ENCODE results near the gene CCDC85B. TPM values are rescaled to one million over a fixed set of nuclear protein-coding genes. Genes with fewer than 3 reads are reported as not detected.

Gene CCDC85B
- total and polyA plus RNA-seq, 2 of the 13 experiments (the other 11 are each of a cell fraction or from before 2014, with no cell fraction given): 8.2 to 19.5 TPM

GRCh38 chr11:65862941-65863888 is 27.3 kb upstream of the CCDC85B start:
- POLR2A ChIA-PET: interaction anchor here (0.6 kb wide), 1 partner anchor 25 kb away, joined by 5 read pairs; the partner anchor contains the start of gene FIBP
- 96% methylated on average over 13 of the region's 24 CpGs for whole genome bisulfite sequencing (ENCODE audit: low lambda C conversion rate)
- H3K79me2 ChIP-seq (ENCODE audit: insufficient read depth, low read length): peaks cover 10% of the 10 kb centered on the region
- no peaks in the 10 kb centered on the region for H4K20me1 ChIP-seq (ENCODE audit: insufficient read depth, low read length)
- no peak overlapping the region for H3K4me2 ChIP-seq (ENCODE audit: low read depth, low read length)
- H3K4me3 ChIP-seq (replicated peaks in 1 of 3; ENCODE audit: insufficient read depth in 1 of 3, low read depth in 2 of 3, low read length in 3 of 3): no peak overlapping the region
- H3K27me3 ChIP-seq (ENCODE audit: control insufficient read depth in 1 of 2, insufficient read depth in 2 of 2, low read length in 2 of 2): no peaks in the 10 kb centered on the region; a peak in 1 of 5 replicates
- BruUV-seq (replicated peaks): no TSS peak
- TF ChIP-seq ZNF513 (CRISPR knock-in tag; conservative IDR thresholded peaks at IDR 0.05): no peak
- TF ChIP-seq, protein P1, sequence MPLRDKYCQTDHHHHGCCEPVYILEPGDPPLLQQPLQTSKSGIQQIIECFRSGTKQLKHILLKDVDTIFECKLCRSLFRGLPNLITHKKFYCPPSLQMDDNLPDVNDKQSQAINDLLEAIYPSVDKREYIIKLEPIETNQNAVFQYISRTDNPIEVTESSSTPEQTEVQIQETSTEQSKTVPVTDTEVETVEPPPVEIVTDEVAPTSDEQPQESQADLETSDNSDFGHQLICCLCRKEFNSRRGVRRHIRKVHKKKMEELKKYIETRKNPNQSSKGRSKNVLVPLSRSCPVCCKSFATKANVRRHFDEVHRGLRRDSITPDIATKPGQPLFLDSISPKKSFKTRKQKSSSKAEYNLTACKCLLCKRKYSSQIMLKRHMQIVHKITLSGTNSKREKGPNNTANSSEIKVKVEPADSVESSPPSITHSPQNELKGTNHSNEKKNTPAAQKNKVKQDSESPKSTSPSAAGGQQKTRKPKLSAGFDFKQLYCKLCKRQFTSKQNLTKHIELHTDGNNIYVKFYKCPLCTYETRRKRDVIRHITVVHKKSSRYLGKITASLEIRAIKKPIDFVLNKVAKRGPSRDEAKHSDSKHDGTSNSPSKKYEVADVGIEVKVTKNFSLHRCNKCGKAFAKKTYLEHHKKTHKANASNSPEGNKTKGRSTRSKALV (CRISPR knock-in tag; IDR thresholded peaks at IDR 0.05): no peak
- no peak for TF ChIP-seq ZNF878 (CRISPR knock-in tag; IDR thresholded peaks at IDR 0.05)
- 0 out of 2 replicates have a peak, but pooled peaks have one; percentile 39 for TF ChIP-seq PCBP1 (IDR thresholded peaks at IDR 0.05; ENCODE audit: borderline replicate concordance, low read depth, low read length)
- TF ChIP-seq MTF1 (CRISPR knock-in tag; IDR thresholded peaks at IDR 0.05): no peak
- TF ChIP-seq RBFOX2 (IDR thresholded peaks at IDR 0.05; ENCODE audit: low read depth, low read length): peak; percentile 49; the same call in 1 of the 2 replicates
- TF ChIP-seq ZNF350 (CRISPR knock-in tag; IDR thresholded peaks at IDR 0.05; ENCODE audit: borderline replicate concordance, low read depth): no peak
- H3K4me1 ChIP-seq (ENCODE audit: insufficient read depth, low read length): peaks cover 28% of the 10 kb centered on the region
- CTCF ChIA-PET (ENCODE audit: low intra/inter-chr PET ratio, low total read pairs): no interaction called here
- FAIRE-seq (no peak), DNase-seq (ENCODE audit: low spot score) (no peak), ATAC-seq (no peak)
- H2AFZ ChIP-seq (ENCODE audit: low read length): no peak overlapping the region
- in situ Hi-C loops (cut with HindIII; ENCODE audit: extremely low pct_ligation_motif_present, low pct_unique_long_range_greater_than_20kb): no loop called here
- no peaks in the 10 kb centered on the region for H3K9me3 ChIP-seq (ENCODE audit: low read length)
- H3K9ac ChIP-seq (ENCODE audit: insufficient read depth, low read depth, low read length): no peak overlapping the region
- H3K27ac ChIP-seq (ENCODE audit: extremely low read length, insufficient read depth, low read length): no peak overlapping the region
- peaks cover 14 to 45% of the 10 kb centered on the region in 2 experiments; a peak in 4 of 5 replicates for H3K36me3 ChIP-seq (replicated peaks in 1 of 2; ENCODE audit: control insufficient read depth in 1 of 2, insufficient read depth in 2 of 2, low read length in 2 of 2)
- intact Hi-C loops (cut with micrococcal nuclease; ENCODE audit: unreplicated experiment): no loop called here

Measured in HepG2 (cell line).